GM12875 (cell line): ENCODE measurements around the gene ERAS.

Experiments
- H3K4me3 ChIP-seq: one replicate; pipeline ENCODE4 v1.5.1; 2011; ENCODE audit warnings: low read depth, low read length, control low read depth
- TF ChIP-seq, protein P1 (sequence below): IDR thresholded peaks from 2 replicates; pipeline ENCODE4 v1.5.1; 2011; ENCODE audit warnings: low read depth, mild to moderate bottlenecking, control low read depth, inconsistent platforms, low read length, moderate library complexity, borderline replicate concordance; ENCODE audit not compliant: insufficient read depth

Gene ERAS

DNA sequence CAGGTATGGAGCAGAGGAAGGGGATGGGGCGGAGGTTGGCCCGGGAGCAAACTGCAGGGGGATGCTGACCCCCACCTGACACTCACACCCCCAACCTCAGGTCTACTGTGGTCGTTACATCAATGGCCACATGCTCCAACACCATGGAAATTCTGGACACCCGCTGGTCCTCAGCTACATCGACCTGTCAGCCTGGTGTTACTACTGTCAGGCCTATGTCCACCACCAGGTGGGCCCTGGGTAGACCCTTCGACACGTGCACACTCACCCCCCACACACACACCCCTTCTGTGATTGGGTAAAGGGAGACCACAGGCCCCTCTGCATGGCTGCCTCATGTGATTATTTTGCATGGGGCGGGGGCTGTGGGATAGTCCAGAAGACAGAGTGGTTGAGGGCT lies 2.2 kb upstream of the ERAS start:
- TF ChIP-seq, protein P1, sequence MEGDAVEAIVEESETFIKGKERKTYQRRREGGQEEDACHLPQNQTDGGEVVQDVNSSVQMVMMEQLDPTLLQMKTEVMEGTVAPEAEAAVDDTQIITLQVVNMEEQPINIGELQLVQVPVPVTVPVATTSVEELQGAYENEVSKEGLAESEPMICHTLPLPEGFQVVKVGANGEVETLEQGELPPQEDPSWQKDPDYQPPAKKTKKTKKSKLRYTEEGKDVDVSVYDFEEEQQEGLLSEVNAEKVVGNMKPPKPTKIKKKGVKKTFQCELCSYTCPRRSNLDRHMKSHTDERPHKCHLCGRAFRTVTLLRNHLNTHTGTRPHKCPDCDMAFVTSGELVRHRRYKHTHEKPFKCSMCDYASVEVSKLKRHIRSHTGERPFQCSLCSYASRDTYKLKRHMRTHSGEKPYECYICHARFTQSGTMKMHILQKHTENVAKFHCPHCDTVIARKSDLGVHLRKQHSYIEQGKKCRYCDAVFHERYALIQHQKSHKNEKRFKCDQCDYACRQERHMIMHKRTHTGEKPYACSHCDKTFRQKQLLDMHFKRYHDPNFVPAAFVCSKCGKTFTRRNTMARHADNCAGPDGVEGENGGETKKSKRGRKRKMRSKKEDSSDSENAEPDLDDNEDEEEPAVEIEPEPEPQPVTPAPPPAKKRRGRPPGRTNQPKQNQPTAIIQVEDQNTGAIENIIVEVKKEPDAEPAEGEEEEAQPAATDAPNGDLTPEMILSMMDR: no peak
- no peak overlapping the region for H3K4me3 ChIP-seq

DNA sequence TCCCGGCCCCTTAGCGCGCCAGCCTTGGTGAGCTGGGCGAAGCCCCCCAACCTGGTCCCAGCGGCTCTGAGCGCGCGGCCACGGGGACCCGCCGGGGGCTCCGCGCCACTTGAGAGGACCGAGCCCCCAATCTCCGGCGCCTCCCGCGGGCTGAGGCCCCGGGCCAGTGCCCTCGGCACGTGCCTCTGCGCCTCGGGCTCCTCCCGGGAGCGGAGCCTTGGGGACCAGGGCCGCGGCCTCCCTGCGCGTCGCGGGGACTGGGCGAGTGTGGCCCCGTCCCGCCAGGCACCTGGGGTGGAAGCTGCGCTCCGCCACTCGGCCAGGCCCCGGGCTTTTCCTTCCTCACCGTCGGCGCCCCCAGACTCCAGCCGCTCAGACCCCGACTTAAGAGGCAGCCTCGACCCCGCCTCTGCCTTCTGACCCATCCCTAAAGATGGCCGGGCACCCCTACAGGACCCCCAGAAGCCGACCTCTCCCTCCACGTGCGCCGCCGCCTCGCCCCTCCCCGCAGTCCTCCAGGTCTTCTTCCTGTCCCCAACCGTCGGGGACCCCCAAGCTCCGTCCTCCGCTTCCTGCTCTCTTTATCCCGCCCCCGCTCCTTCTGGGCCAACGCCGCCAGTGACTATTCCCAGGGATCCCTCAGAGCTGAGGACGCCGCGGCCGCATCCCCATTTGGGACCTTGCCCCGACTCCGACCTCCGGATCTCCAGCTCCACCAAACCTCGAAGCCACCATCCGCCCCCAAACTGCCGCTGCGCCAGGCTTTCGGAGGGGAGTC lies 752 bp downstream of the ERAS start:
- H3K4me3 ChIP-seq: no peak overlapping the region
- TF ChIP-seq, protein P1: no peak

DNA sequence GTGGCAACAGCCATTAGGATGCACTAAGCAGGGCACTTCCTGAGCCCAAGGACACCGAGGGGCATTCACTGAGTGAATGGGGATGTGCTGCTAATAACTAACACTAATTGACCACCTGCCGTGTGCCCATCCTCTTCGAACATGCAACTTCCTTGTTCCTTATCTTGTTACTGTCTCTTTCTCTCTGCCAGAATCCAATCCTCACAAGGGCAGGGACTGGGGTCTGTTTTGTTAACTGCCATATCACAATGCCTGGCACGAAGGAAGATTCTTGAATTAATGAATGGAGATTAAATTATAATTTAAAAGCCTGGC lies 1.3 kb downstream of the ERAS start:
- TF ChIP-seq, protein P1: no peak
- no peak overlapping the region for H3K4me3 ChIP-seq

DNA sequence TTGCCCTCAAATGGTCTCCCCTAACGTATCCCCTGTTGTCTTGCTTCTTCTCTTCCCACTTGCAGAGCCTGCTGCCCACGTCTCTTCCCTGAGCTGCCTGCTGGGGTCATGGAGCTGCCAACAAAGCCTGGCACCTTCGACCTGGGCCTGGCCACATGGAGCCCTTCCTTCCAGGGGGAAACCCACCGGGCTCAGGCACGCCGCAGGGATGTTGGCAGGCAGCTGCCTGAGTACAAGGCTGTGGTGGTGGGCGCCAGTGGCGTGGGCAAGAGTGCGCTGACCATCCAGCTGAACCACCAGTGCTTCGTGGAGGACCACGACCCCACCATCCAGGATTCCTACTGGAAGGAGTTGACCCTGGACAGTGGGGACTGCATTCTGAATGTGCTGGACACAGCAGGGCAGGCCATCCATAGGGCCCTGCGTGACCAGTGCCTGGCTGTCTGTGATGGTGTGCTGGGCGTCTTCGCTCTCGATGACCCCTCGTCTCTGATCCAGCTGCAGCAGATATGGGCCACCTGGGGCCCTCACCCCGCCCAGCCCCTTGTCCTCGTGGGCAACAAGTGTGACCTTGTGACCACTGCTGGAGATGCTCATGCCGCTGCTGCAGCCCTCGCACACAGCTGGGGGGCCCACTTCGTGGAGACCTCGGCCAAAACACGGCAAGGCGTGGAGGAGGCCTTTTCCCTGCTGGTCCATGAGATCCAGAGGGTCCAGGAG lies 2.9 kb downstream of the ERAS start:
- H3K4me3 ChIP-seq: no peak overlapping the region
- TF ChIP-seq, protein P1: no peak

DNA sequence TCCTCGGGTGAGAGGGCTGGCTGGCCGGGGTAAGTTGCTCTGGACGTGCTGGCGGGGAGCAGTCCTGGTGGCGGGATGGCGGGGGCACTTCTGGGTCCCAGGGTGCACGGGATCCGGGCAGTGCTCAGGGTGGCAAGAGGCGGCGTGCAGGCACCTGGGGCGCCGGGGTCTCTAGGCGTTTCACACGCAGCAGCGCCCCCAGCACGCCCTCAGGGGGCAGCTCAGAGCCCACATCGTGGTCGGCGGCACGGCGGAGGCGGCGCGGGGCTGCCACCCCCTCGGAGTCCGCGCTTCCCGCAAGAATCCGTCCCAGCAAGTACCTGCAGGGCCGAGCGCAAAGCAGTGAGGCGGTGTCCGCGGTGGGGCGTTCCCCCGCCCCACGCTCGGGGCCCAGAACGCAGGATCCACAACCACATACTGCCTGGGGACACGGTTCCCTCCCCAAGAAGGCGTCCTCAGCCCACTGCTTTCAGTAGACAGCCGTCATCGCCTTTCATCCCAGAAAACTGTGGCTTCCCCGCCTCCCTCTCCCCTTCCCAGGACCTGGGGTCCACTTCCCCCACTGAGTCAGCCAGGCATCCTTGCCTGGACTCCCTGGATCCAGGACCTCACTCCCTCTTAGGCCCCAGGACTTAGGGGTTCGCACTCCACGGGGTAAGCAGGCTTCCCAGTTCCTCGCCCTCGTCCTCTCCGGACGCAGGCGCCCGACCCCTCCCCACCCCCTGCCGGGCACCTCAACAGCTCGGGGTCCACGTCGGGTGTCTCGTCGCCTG lies 5.0 kb downstream of the ERAS start:
- TF ChIP-seq, protein P1: no peak
- no peak overlapping the region for H3K4me3 ChIP-seq

DNA sequence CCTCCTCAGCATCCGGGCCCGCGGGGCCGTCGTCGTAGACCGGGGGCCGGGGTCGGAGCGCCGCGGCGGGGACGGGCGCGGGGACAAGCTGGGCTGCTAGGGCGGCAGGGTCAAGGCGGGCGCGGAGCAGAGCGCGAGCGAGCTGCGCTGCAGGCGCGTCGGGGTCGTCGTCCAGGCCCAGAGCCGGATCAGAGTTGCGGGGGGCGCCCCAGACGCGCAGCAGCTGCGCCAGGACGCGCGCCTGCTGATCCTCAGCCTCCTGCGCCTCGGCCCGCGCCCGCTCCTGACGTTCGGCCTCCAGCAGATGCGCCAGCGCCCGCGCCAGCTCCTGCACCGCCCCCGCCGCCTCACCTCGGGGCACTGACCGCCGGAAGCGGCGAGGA lies 5.6 kb downstream of the ERAS start:
- TF ChIP-seq, protein P1: no peak
- H3K4me3 ChIP-seq: no peak overlapping the region
